ENCODE measurements around the gene ITGAV. TPM values are rescaled to one million over a fixed set of nuclear protein-coding genes. Genes with fewer than 3 reads are reported as not detected.

Gene ITGAV
- total RNA-seq, 3 donors from 2014 or later, result 107 to 125 (median 117) TPM

DNA sequence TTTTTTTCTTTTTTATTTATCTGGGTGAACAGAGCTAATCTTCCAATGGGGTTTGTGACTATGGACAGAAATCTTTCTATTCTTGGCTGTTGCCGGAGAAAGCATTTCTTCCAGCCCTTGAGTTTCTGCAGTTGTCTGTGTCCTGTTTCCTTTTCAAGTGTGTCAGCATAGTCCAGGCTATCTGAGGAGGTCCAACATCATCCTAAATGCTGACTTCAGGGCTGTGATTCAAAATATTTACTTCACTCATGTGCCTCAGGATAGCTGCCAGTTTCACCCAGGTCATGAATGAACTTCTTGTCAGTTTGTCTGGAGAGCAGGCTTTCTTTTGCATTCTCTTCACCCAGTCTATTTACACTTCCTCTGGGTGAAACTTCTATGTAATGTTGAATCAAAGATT is 27.9 kb downstream of the ITGAV start:
- TF ChIP-seq CTCF (IDR thresholded peaks at IDR 0.05), result no peak
- no peak for TF ChIP-seq POLR2AphosphoS5 (IDR thresholded peaks at IDR 0.05)
- TF ChIP-seq POLR2A (IDR thresholded peaks at IDR 0.05), result no peak

DNA sequence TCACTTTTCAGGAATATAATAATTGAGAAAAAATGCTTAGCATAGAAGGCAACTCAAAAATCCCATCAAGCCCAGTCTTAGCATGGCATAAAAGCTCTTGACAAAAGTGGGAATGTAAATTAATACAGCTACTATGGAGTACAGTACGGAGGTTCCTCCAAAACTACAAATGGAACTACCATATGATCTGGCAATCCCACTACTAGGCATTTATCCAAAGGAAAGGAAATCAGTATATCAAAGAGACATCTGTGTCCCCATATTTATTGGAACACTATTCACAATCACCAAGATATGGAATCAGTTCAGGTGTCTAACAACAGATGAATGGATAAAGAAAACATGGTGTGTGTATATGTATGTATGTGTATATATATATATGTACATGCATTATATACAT is 28.8 kb downstream of the ITGAV start:
- Histone ChIP-seq H3K4me3 (no peak overlapping the region), H3K27me3 (no peaks in the 10 kb centered on the region), H3K27ac (no peak overlapping the region), H3K36me3 (no peaks in the 10 kb centered on the region), H3K9me3 (no peaks in the 10 kb centered on the region), H3K4me1 (no peaks in the 10 kb centered on the region)
- no peak for DNase-seq (ENCODE audit: low spot score in 2 of 2)
- intact Hi-C loops (cut with DNase I; ENCODE audit: low total_unique reads), result no loop called here
- TF ChIP-seq POLR2AphosphoS5 (IDR thresholded peaks at IDR 0.05) (no peak), CTCF (IDR thresholded peaks at IDR 0.05) (no peak), POLR2A (IDR thresholded peaks at IDR 0.05) (no peak)

More for the DNA sequence above, 27.9 kb downstream of the ITGAV start:
- H3K9me3 ChIP-seq, result no peaks in the 10 kb centered on the region
- no peaks in the 10 kb centered on the region for H3K27me3 ChIP-seq
- no peak for DNase-seq (ENCODE audit: low spot score in 2 of 2)
- no peak overlapping the region for H3K4me3 ChIP-seq
- no peak overlapping the region for H3K27ac ChIP-seq
- intact Hi-C loops (cut with DNase I; ENCODE audit: low total_unique reads), result no loop called here
- no peaks in the 10 kb centered on the region for H3K4me1 ChIP-seq
- no peaks in the 10 kb centered on the region for H3K36me3 ChIP-seq

DNA sequence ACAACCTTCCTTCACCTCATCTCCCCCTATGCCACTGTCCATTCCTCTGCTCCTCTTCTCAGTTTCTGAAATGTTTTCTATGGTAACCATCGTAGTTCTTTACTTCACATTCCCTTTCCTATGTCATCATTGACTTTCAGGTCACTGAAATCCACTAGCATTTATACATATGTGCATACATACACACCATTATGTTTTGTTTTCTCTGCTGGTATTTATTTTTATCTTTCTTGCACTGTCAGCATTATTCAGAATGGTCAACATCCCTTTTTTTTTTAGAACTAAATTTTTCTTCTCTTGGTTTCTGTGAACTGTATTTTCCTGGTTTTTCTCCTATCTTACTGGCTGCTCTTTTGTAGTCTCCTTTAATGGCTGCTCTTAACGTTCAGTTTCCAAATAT is 33.2 kb downstream of the ITGAV start:
- Histone ChIP-seq H3K9me3 (no peaks in the 10 kb centered on the region), H3K27ac (no peak overlapping the region), H3K27me3 (no peaks in the 10 kb centered on the region), H3K4me3 (no peak overlapping the region), H3K36me3 (no peaks in the 10 kb centered on the region), H3K4me1 (no peaks in the 10 kb centered on the region)
- DNase-seq (ENCODE audit: low spot score in 2 of 2), result no peak
- intact Hi-C loops (cut with DNase I; ENCODE audit: low total_unique reads), result no loop called here
- TF ChIP-seq POLR2AphosphoS5 (IDR thresholded peaks at IDR 0.05) (no peak), CTCF (IDR thresholded peaks at IDR 0.05) (no peak), POLR2A (IDR thresholded peaks at IDR 0.05) (no peak)

GRCh38 chr2:186624276-186624675 is 34.4 kb downstream of the ITGAV start:
- Histone ChIP-seq H3K27ac (no peak overlapping the region), H3K4me1 (no peaks in the 10 kb centered on the region), H3K36me3 (no peaks in the 10 kb centered on the region), H3K27me3 (no peaks in the 10 kb centered on the region), H3K4me3 (no peak overlapping the region), H3K9me3 (no peaks in the 10 kb centered on the region)
- DNase-seq (ENCODE audit: low spot score in 2 of 2), result no peak
- intact Hi-C loops (cut with DNase I; ENCODE audit: low total_unique reads), result no loop called here
- no peak for TF ChIP-seq CTCF (IDR thresholded peaks at IDR 0.05)
- no peak for TF ChIP-seq POLR2AphosphoS5 (IDR thresholded peaks at IDR 0.05)
- no peak for TF ChIP-seq POLR2A (IDR thresholded peaks at IDR 0.05)

DNA sequence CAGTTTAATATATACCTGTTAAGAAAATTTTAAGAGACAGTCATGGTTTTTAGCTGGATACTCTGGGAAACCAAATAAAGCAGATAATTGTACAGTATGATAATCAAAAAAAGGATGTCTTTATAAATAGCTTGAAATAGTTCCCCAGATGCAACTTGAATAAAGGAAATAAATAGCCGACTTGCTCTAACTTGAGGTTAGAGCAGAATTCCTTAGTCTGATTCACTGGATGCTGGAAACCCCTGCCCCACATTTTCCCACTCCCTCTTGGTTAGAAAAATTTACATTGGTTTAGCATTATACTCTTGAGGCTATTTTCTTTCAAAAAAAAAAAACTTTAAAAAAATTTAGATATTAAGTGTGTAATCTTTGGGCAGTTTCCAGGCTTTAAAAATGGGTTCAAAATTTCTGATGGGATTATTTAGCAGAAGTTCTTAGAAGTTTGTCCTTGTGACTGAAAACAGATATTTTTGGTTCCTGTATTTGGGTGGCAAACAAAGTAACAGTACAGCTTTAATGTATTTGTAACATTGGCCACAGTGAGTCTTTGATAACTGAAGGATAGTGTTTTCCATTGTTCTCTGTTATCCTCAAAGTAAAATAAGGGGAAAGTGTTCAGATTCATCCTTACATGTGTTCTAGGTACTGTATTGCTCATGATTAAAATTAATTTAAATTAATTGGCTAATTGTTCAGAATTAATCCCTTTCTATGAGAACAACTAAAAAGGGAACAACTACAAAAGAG is 39.6 kb downstream of the ITGAV start:
- TF ChIP-seq POLR2A (IDR thresholded peaks at IDR 0.05), result no peak
- TF ChIP-seq CTCF (IDR thresholded peaks at IDR 0.05), result no peak
- no peak for TF ChIP-seq POLR2AphosphoS5 (IDR thresholded peaks at IDR 0.05)
- no peaks in the 10 kb centered on the region for H3K36me3 ChIP-seq
- intact Hi-C loops (cut with DNase I; ENCODE audit: low total_unique reads), result no loop called here
- no peaks in the 10 kb centered on the region for H3K4me1 ChIP-seq
- no peaks in the 10 kb centered on the region for H3K27me3 ChIP-seq
- DNase-seq (ENCODE audit: low spot score in 2 of 2), result no peak
- no peak overlapping the region for H3K4me3 ChIP-seq
- no peak overlapping the region for H3K27ac ChIP-seq
- H3K9me3 ChIP-seq, result no peaks in the 10 kb centered on the region
